Measurements from ENCODE around the gene ABHD6.
"Not testable (repeated sequence)": the region's sequence is repeated elsewhere in the genome, so short reads cannot be mapped to it uniquely, and the experiment has no call there.

DNA sequence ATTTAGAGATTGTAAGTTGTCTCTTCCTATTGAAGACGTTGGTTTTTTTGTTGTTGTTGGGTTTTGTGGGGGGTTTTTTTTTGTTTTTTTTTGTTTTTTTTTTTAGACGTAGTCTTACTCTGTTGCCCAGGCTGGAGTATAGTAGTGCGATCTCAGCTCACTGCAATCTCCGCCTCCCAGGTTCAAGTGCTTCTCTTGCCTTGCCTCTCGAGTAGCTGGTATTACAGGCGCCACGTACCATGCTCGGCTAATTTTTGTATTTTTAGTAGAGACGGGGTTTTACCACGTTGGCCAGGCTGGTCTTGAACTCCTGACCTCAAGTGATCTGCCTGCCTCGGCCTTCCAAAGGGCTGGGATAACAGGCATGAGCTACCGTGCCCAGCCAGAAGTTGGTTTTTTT lies 101.6 kb downstream of the ABHD6 start:
- TF ChIP-seq, protein P1, sequence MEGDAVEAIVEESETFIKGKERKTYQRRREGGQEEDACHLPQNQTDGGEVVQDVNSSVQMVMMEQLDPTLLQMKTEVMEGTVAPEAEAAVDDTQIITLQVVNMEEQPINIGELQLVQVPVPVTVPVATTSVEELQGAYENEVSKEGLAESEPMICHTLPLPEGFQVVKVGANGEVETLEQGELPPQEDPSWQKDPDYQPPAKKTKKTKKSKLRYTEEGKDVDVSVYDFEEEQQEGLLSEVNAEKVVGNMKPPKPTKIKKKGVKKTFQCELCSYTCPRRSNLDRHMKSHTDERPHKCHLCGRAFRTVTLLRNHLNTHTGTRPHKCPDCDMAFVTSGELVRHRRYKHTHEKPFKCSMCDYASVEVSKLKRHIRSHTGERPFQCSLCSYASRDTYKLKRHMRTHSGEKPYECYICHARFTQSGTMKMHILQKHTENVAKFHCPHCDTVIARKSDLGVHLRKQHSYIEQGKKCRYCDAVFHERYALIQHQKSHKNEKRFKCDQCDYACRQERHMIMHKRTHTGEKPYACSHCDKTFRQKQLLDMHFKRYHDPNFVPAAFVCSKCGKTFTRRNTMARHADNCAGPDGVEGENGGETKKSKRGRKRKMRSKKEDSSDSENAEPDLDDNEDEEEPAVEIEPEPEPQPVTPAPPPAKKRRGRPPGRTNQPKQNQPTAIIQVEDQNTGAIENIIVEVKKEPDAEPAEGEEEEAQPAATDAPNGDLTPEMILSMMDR (conservative IDR thresholded peaks at IDR 0.05): not testable (repeated sequence)
- not testable (repeated sequence) for TF ChIP-seq ZFX (IDR thresholded peaks at IDR 0.05)

Data from C4-2B (cell line).